SK-N-SH treated with all-trans-retinoic acid at 6 μM for 48 hours (cell line): ENCODE results near the gene IKZF3.

Source experiments
- ATAC-seq: fragments of 200-7000 bp; cut with Tn5 transposase; 3 replicates; pipeline ENCODE4 v1.9.1; 2020; ENCODE audit warnings: mild to moderate bottlenecking, moderate library complexity
- ARNTL ChIP-seq: fragments of 450-650 bp; formaldehyde crosslinking; IDR thresholded peaks from 2 replicates; pipeline ENCODE4 v1.5.0; 2020; ENCODE audit warnings: low read depth, mild to moderate bottlenecking, moderate library complexity, borderline replicate concordance
- CREB5 ChIP-seq: fragments of 250-450 bp; sonication (Bioruptor Pico); IDR thresholded peaks from 2 replicates; pipeline ENCODE4 v1.5.1; 2020; ENCODE audit warnings: low read depth, mild to moderate bottlenecking, moderate library complexity
- ESRRG ChIP-seq: fragments of 250-450 bp; sonication (Bioruptor Pico); IDR thresholded peaks from 2 replicates; pipeline ENCODE4 v1.6.1; 2021; ENCODE audit warnings: mild to moderate bottlenecking
- GLIS3 ChIP-seq: fragments of 250-450 bp; sonication (Bioruptor Pico); IDR thresholded peaks from 2 replicates; pipeline ENCODE4 v1.5.0; 2020; ENCODE audit warnings: mild to moderate bottlenecking, moderate library complexity
- ISL1 ChIP-seq: fragments of 250-450 bp; sonication (Bioruptor Pico); IDR thresholded peaks from 2 replicates; pipeline ENCODE4 v2.1.2; 2022; ENCODE audit warnings: mild to moderate bottlenecking, moderate library complexity
- OSR1 ChIP-seq: fragments of 250-450 bp; sonication (Bioruptor Pico); IDR thresholded peaks from 2 replicates; pipeline ENCODE4 v1.8.0; 2022; ENCODE audit warnings: moderate library complexity, mild to moderate bottlenecking, inconsistent platforms
- PATZ1 ChIP-seq: fragments of 250-450 bp; sonication (Bioruptor Pico); IDR thresholded peaks from 2 replicates; pipeline ENCODE4 v1.8.0; 2020; ENCODE audit warnings: mild to moderate bottlenecking, moderate library complexity, borderline replicate concordance
- SNAI2 ChIP-seq: fragments of 250-450 bp; sonication (Bioruptor Pico); IDR thresholded peaks from 2 replicates; pipeline ENCODE4 v1.5.0; 2020; ENCODE audit warnings: mild to moderate bottlenecking, moderate library complexity
- TCF4 ChIP-seq: fragments of 250-450 bp; sonication (Bioruptor Pico); IDR thresholded peaks from 2 replicates; pipeline ENCODE4 v1.8.0; 2021; ENCODE audit warnings: mild to moderate bottlenecking, moderate library complexity, borderline replicate concordance
- TOX ChIP-seq: fragments of 250-450 bp; sonication (Bioruptor Pico); IDR thresholded peaks from 2 replicates; pipeline ENCODE4 v1.8.0; 2021; ENCODE audit warnings: mild to moderate bottlenecking, moderate library complexity, borderline replicate concordance
- TSHZ2 ChIP-seq: fragments of 250-450 bp; sonication (Bioruptor Pico); IDR thresholded peaks from 2 replicates; pipeline ENCODE4 v1.5.0; 2020; ENCODE audit warnings: mild to moderate bottlenecking, moderate library complexity
- ZC3H10 ChIP-seq: fragments of 250-450 bp; sonication (Bioruptor Pico); IDR thresholded peaks from 2 replicates; pipeline ENCODE4 v1.5.1; 2021; ENCODE audit warnings: mild to moderate bottlenecking, moderate library complexity
- ZFP3 ChIP-seq: fragments of 250-450 bp; sonication (Bioruptor Pico); IDR thresholded peaks from 2 replicates; pipeline ENCODE4 v1.5.0; 2020; ENCODE audit warnings: mild to moderate bottlenecking, moderate library complexity
- ZNF565 ChIP-seq: fragments of 450-650 bp; formaldehyde crosslinking; conservative IDR thresholded peaks from 2 replicates; pipeline ENCODE4 v1.5.0; 2020; ENCODE audit warnings: low read depth, mild to moderate bottlenecking, moderate library complexity
- ZNF70 ChIP-seq: fragments of 450-650 bp; formaldehyde crosslinking; IDR thresholded peaks from 2 replicates; pipeline ENCODE4 v1.5.0; 2020; ENCODE audit warnings: mild to moderate bottlenecking, moderate library complexity
- TF ChIP-seq, protein P1 (sequence below): fragments of 250-450 bp; sonication (Bioruptor Pico); IDR thresholded peaks from 2 replicates; pipeline ENCODE4 v1.8.0; 2021; ENCODE audit warnings: low read depth, mild to moderate bottlenecking, moderate library complexity, borderline replicate concordance

IKZF3 gene

GRCh38 chr17:39848600-39848999 lies 15.5 kb downstream of the IKZF3 start (continued):
- TF ChIP-seq, protein P1, sequence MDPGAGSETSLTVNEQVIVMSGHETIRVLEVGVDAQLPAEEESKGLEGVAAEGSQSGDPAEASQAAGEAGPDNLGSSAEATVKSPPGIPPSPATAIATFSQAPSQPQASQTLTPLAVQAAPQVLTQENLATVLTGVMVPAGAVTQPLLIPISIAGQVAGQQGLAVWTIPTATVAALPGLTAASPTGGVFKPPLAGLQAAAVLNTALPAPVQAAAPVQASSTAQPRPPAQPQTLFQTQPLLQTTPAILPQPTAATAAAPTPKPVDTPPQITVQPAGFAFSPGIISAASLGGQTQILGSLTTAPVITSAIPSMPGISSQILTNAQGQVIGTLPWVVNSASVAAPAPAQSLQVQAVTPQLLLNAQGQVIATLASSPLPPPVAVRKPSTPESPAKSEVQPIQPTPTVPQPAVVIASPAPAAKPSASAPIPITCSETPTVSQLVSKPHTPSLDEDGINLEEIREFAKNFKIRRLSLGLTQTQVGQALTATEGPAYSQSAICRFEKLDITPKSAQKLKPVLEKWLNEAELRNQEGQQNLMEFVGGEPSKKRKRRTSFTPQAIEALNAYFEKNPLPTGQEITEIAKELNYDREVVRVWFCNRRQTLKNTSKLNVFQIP = no peak
- TF ChIP-seq TCF4 (CRISPR knock-in tag) = no peak
- TF ChIP-seq GLIS3 (CRISPR knock-in tag) = no peak
- TF ChIP-seq PATZ1 (CRISPR knock-in tag) = no peak
- no peak for TF ChIP-seq ZFP3 (CRISPR knock-in tag)

- ATAC-seq = no peak
These were observed 17.9 kb downstream of the IKZF3 start for GRCh38 chr17:39846205-39846604.

More at GRCh38 chr17:39846205-39846604, 17.9 kb downstream of the IKZF3 start:
- TF ChIP-seq ZNF565 (CRISPR knock-in tag) = no peak
- TF ChIP-seq ARNTL = no peak
- TF ChIP-seq PATZ1 (CRISPR knock-in tag) = no peak
- no peak for TF ChIP-seq OSR1 (CRISPR knock-in tag)
- no peak for TF ChIP-seq ISL1 (CRISPR knock-in tag)
- TF ChIP-seq GLIS3 (CRISPR knock-in tag) = no peak
- TF ChIP-seq TSHZ2 (CRISPR knock-in tag) = no peak
- no peak for TF ChIP-seq TOX (CRISPR knock-in tag)
- no peak for TF ChIP-seq CREB5 (CRISPR knock-in tag)
- no peak for TF ChIP-seq SNAI2
- TF ChIP-seq ZNF70 (CRISPR knock-in tag) = no peak
- TF ChIP-seq ZC3H10 = no peak
- TF ChIP-seq TCF4 (CRISPR knock-in tag) = no peak
- no peak for TF ChIP-seq ESRRG (CRISPR knock-in tag)
- TF ChIP-seq ZFP3 (CRISPR knock-in tag) = no peak
